Chondrocyte (in vitro differentiated cells): ENCODE measurements around the gene PMIS2. TPM values are rescaled to one million over a fixed set of nuclear protein-coding genes. Genes with fewer than 3 reads are reported as not detected.

ENCODE experiments used
- DNase-seq: peaks from one replicate; pipeline ENCODE4 v3.0.0; 2021; ENCODE audit warnings: mixed read lengths, low spot score
- H3K27ac Mint-ChIP-seq: one replicate; pipeline ENCODE4 v1.8.0; 2021; ENCODE audit warnings: mild to moderate bottlenecking, moderate library complexity, mixed read lengths; ENCODE audit not compliant: unreplicated experiment
- H3K27me3 Mint-ChIP-seq: 2 replicates; pipeline ENCODE4 v1.8.0; 2021; ENCODE audit warnings: low read depth, mixed read lengths
- H3K36me3 Mint-ChIP-seq: 2 replicates; pipeline ENCODE4 v1.8.0; 2021; ENCODE audit warnings: low read depth, mixed read lengths
- H3K4me1 Mint-ChIP-seq: 2 replicates; pipeline ENCODE4 v1.8.0; 2021; ENCODE audit warnings: low read depth, mild to moderate bottlenecking, mixed read lengths
- H3K4me3 Mint-ChIP-seq: one replicate; pipeline ENCODE4 v1.8.0; 2021; ENCODE audit warnings: mild to moderate bottlenecking, moderate library complexity, mixed read lengths; ENCODE audit not compliant: unreplicated experiment
- H3K9me3 Mint-ChIP-seq: 2 replicates; pipeline ENCODE4 v1.8.0; 2021; ENCODE audit warnings: low read depth, mixed read lengths
- CTCF ChIP-seq: fragments of 200-600 bp; sonication (generic); IDR thresholded peaks from 2 replicates; pipeline ENCODE4 v1.5.0; 2021; ENCODE audit warnings: antibody characterized with exemption, mild to moderate bottlenecking, moderate library complexity
- total RNA-seq: library from RNA; stranded (reverse); gene quantifications from 3 replicates; pipeline ENCODE4 v1.2.1, GENCODE V29; 2021

PMIS2 gene
- total RNA-seq, 1 donor from 2014 or later = not detected

- Mint-ChIP-seq H3K36me3 (peaks cover 10% of the 10 kb centered on the region), H3K27ac (no peak overlapping the region), H3K27me3 (peaks cover 5% of the 10 kb centered on the region), H3K4me1 (peaks cover 4% of the 10 kb centered on the region), H3K9me3 (no peaks in the 10 kb centered on the region), H3K4me3 (no peak overlapping the region)
- no peak for TF ChIP-seq CTCF
- no peak for DNase-seq
Observed at GRCh38 chr19:35553385-35554000, 32.5 kb upstream of the PMIS2 start.

DNA sequence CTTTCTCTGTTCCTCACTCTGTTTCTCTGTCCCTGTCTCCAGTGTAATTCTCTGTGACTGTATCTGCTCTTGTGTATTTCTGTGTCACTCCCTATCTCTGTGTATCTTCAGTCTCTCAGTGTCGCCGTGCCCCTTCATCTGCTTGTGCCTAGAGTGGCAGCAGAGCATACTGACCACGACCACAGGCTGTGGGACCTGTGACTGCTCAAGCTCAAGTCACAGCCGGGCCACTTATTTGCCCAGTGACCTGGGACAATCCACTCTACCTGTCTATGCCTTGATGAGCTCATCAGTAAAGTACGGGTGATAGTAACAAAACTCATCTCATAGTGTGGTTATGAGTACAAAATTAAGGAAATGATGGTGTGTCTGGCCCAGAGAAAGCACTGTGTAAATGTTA, 31.9 kb upstream of the PMIS2 start:
- TF ChIP-seq CTCF = no peak
- H3K9me3 Mint-ChIP-seq = no peaks in the 10 kb centered on the region
- no peak overlapping the region for H3K4me3 Mint-ChIP-seq
- peaks cover 9% of the 10 kb centered on the region for H3K27me3 Mint-ChIP-seq
- H3K4me1 Mint-ChIP-seq = peaks cover 4% of the 10 kb centered on the region
- H3K27ac Mint-ChIP-seq = no peak overlapping the region
- peaks cover 9% of the 10 kb centered on the region for H3K36me3 Mint-ChIP-seq
- no peak for DNase-seq

GRCh38 chr19:35555301-35556005, 30.5 kb upstream of the PMIS2 start:
- H3K27ac Mint-ChIP-seq = no peak overlapping the region
- H3K27me3 Mint-ChIP-seq = peaks cover 22% of the 10 kb centered on the region
- peak; percentile 68 for TF ChIP-seq CTCF
- peaks cover 4% of the 10 kb centered on the region for H3K4me1 Mint-ChIP-seq
- no peaks in the 10 kb centered on the region for H3K9me3 Mint-ChIP-seq
- DNase-seq = no peak
- H3K4me3 Mint-ChIP-seq = no peak overlapping the region
- H3K36me3 Mint-ChIP-seq = peaks cover 4% of the 10 kb centered on the region

GRCh38 chr19:35556025-35556590, 29.9 kb upstream of the PMIS2 start:
- Mint-ChIP-seq H3K36me3 (no peaks in the 10 kb centered on the region), H3K27ac (no peak overlapping the region), H3K4me1 (peaks cover 4% of the 10 kb centered on the region), H3K9me3 (no peaks in the 10 kb centered on the region), H3K27me3 (peaks cover 29% of the 10 kb centered on the region), H3K4me3 (no peak overlapping the region)
- peak; percentile 5 for TF ChIP-seq CTCF
- no peak for DNase-seq

DNA sequence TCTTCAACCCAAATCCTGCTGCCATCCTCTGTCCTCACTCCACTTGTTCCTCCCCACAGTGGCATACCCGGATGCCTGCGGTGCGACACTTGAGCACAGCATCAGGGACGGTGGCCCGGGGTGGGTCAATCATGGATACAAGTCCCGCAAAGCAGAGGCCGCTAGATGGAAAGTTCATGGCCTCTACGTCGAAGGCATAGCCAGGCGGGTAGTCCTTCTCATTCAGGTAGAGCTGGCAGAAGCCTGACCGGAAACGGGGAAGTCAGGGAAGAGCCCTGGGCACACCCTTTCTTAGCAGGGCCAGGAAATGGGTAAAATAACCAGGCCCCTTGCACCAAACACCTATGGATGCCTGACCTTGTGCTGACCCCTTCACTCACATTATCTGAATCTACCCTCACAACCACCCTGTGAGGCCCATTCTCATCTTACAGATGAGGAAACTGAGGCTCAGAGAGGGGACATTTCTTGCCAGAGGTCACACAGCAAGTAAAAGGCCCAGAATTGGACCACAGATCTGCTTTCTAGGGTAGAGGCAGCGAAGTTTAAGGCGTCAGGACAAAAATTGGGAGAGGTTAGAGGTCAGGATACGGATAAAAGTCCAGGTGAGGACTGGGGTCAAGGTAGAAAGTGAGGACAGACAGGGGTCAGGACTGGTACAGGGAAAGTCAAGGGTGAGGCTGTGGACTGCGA, 29.0 kb upstream of the PMIS2 start:
- peak; percentile 63 for DNase-seq
- Mint-ChIP-seq H3K4me3 (peak overlapping the region; percentile 31), H3K27ac (no peak overlapping the region), H3K9me3 (no peaks in the 10 kb centered on the region), H3K27me3 (peaks cover 34% of the 10 kb centered on the region), H3K4me1 (peaks cover 4% of the 10 kb centered on the region), H3K36me3 (no peaks in the 10 kb centered on the region)
- TF ChIP-seq CTCF = no peak
